ENCODE data around the gene EFS.

GRCh38 chr14:23344481-23344880, 20.5 kb downstream of the EFS start:
- TF ChIP-seq POLR2AphosphoS5 (IDR thresholded peaks at IDR 0.05; ENCODE audit: insufficient read depth in 1 of 2, low read depth in 1 of 2) (no peak), CTCF (IDR thresholded peaks at IDR 0.05) (no peak)

All from vagina (tissue), 2 donors.